Fibroblast of lung (primary cell): Measurements from ENCODE around the gene PRPF8. TPM values are rescaled to one million over a fixed set of nuclear protein-coding genes. Genes with fewer than 3 reads are reported as not detected.
"Not testable (repeated sequence)": the region's sequence is repeated elsewhere in the genome, so short reads cannot be mapped to it uniquely, and the experiment has no call there.

ENCODE experiments used
- DNase-seq, 2 donors: peaks; one replicate each; pipeline versions ENCODE4 v3.0.0 to v3.0.0-alpha.2; 2010; ENCODE audit warnings: low read depth in 2 of 2
- H2AFZ ChIP-seq: 2 replicates; pipeline ENCODE4 v1.5.1; 2012; ENCODE audit warnings: low read length, control low read depth, inconsistent platforms
- H3K27ac ChIP-seq: 2 replicates; pipeline ENCODE4 v1.5.1; 2011; ENCODE audit warnings: low read length, control low read depth; ENCODE audit not compliant: insufficient read depth
- H3K27me3 ChIP-seq: 2 replicates; pipeline ENCODE4 v1.5.1; 2011; ENCODE audit warnings: mild to moderate bottlenecking, low read length; ENCODE audit not compliant: control insufficient read depth, insufficient read depth
- H3K36me3 ChIP-seq: 2 replicates; pipeline ENCODE4 v1.5.1; 2011; ENCODE audit warnings: low read length; ENCODE audit not compliant: control insufficient read depth, insufficient read depth
- H3K4me1 ChIP-seq: 2 replicates; pipeline ENCODE4 v1.5.1; 2011; ENCODE audit warnings: low read length; ENCODE audit not compliant: control insufficient read depth, insufficient read depth; ENCODE audit errors: extremely low read depth
- H3K4me2 ChIP-seq: 2 replicates; pipeline ENCODE4 v1.5.1; 2011; ENCODE audit warnings: low read length, control low read depth; ENCODE audit not compliant: insufficient read depth; ENCODE audit errors: extremely low read depth
- H3K4me3 ChIP-seq, 4 experiments: fragments of 200-600 bp in 1 of 4; sonication (generic) in 1 of 4; replicated peaks in 1 of 4; 2 replicates each; pipeline ENCODE4 v1.5.1; 2011 to 2016; ENCODE audit warnings: low read length in 4 of 4, low read depth in 3 of 4, mild to moderate bottlenecking in 3 of 4, control low read depth in 2 of 4, inconsistent platforms in 1 of 4, mixed read lengths in 1 of 4; ENCODE audit not compliant: insufficient read depth in 1 of 4; ENCODE audit errors: control extremely low read depth in 1 of 4
- H3K79me2 ChIP-seq: 2 replicates; pipeline ENCODE4 v1.5.1; 2012; ENCODE audit warnings: mild to moderate bottlenecking, low read length, inconsistent platforms; ENCODE audit not compliant: control insufficient read depth, insufficient read depth
- H3K9ac ChIP-seq: 2 replicates; pipeline ENCODE4 v1.5.1; 2011; ENCODE audit warnings: mild to moderate bottlenecking, low read length, control low read depth; ENCODE audit not compliant: insufficient read depth
- H3K9me3 ChIP-seq: 2 replicates; pipeline ENCODE4 v1.5.1; 2012; ENCODE audit warnings: low read depth, low read length; ENCODE audit not compliant: control insufficient read depth, insufficient read depth
- H4K20me1 ChIP-seq: 2 replicates; pipeline ENCODE4 v1.5.1; 2011; ENCODE audit warnings: low read length; ENCODE audit not compliant: control insufficient read depth, insufficient read depth; ENCODE audit errors: extremely low read depth
- EZH2 ChIP-seq: IDR thresholded peaks from 2 replicates; pipeline ENCODE4 v1.5.1; 2012; ENCODE audit warnings: low read length, control low read depth, mild to moderate bottlenecking; ENCODE audit errors: missing control alignments
- polyA plus RNA-seq, 2 donors: library from polyadenylated mRNA; depleted of rRNA in 1 of 2; stranded (reverse) in 1 of 2; unstranded in 1 of 2; fragments of >200 nt; gene quantifications; 2 replicates each; pipeline ENCODE4 v1.2.1, GENCODE V29; 2011 to 2012; ENCODE audit warnings: missing spikeins in 1 of 2
- total RNA-seq: library from RNA; depleted of rRNA; stranded (reverse); fragments of >200 nt; gene quantifications from 2 replicates; pipeline ENCODE4 v1.2.1, GENCODE V29; 2014
- TF ChIP-seq, protein P1 (sequence below), 2 donors: IDR thresholded peaks in 1 of 2; conservative IDR thresholded peaks in 1 of 2; 1 replicate in 1 of 2; 2 replicates in 1 of 2; pipeline ENCODE4 v1.5.1; 2011 to 2012; ENCODE audit warnings: low read length in 2 of 2, control low read depth in 1 of 2, inconsistent platforms in 1 of 2, low read depth in 1 of 2, mild to moderate bottlenecking in 1 of 2

Gene PRPF8
- total and polyA plus RNA-seq, 2 donors (not counting 1 experiment from before 2014, with no cell fraction given) = 88.9 to 122 TPM

DNA sequence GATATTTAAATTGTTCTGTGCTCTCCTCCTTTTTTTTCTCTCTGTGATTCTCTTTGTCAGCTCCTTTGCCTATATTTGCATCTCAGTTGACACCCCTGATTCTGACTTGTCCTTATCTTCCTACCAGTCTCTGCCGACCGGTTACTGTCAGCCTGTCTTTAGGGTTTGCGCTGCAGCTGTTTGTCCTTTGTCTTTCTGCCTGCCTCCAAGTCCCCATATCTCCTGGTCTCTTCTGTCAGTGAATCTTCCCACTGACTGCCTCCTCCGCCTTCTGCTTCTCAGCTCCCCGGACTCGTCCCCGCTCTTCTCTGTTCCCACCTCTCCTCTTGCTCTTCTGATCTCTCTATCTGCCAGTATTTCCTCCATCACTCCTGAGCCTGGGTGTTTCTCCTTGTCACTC is 20.3 kb upstream of the PRPF8 start:
- H3K4me3 ChIP-seq = no peak overlapping the region
- no peaks in the 10 kb centered on the region for H3K4me1 ChIP-seq
- no peaks in the 10 kb centered on the region for H4K20me1 ChIP-seq
- H3K27ac ChIP-seq = no peak overlapping the region
- no peaks in the 10 kb centered on the region for H3K9me3 ChIP-seq
- H2AFZ ChIP-seq = no peak overlapping the region
- peaks cover 3% of the 10 kb centered on the region for H3K36me3 ChIP-seq
- no peak overlapping the region for H3K4me2 ChIP-seq
- DNase-seq = no peak
- H3K9ac ChIP-seq = no peak overlapping the region
- no peaks in the 10 kb centered on the region for H3K79me2 ChIP-seq
- H3K27me3 ChIP-seq = no peaks in the 10 kb centered on the region
- TF ChIP-seq EZH2 = no peak
- TF ChIP-seq, protein P1, sequence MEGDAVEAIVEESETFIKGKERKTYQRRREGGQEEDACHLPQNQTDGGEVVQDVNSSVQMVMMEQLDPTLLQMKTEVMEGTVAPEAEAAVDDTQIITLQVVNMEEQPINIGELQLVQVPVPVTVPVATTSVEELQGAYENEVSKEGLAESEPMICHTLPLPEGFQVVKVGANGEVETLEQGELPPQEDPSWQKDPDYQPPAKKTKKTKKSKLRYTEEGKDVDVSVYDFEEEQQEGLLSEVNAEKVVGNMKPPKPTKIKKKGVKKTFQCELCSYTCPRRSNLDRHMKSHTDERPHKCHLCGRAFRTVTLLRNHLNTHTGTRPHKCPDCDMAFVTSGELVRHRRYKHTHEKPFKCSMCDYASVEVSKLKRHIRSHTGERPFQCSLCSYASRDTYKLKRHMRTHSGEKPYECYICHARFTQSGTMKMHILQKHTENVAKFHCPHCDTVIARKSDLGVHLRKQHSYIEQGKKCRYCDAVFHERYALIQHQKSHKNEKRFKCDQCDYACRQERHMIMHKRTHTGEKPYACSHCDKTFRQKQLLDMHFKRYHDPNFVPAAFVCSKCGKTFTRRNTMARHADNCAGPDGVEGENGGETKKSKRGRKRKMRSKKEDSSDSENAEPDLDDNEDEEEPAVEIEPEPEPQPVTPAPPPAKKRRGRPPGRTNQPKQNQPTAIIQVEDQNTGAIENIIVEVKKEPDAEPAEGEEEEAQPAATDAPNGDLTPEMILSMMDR (conservative IDR thresholded peaks at IDR 0.05 in 1 of 2, IDR thresholded peaks at IDR 0.05 in 1 of 2; ENCODE audit: low read depth in 1 of 2, low read length in 2 of 2) = no peak

- DNase-seq = peak in 1 of 2 donors; percentile 44
- no peak overlapping the region for H3K27ac ChIP-seq
- TF ChIP-seq EZH2 = no peak
- TF ChIP-seq, protein P1 (conservative IDR thresholded peaks at IDR 0.05 in 1 of 2, IDR thresholded peaks at IDR 0.05 in 1 of 2; ENCODE audit: low read depth in 1 of 2, low read length in 2 of 2) = no peak
Measured at GRCh38 chr17:1703063-1703462, 18.4 kb upstream of the PRPF8 start.

GRCh38 chr17:1699891-1700290 is 15.2 kb upstream of the PRPF8 start:
- H4K20me1 ChIP-seq, H3K27ac ChIP-seq, H3K4me2 ChIP-seq, H3K79me2 ChIP-seq, H3K9me3 ChIP-seq, DNase-seq, H3K36me3 ChIP-seq, H3K4me3 ChIP-seq, H2AFZ ChIP-seq, H3K9ac ChIP-seq, H3K4me1 ChIP-seq, H3K27me3 ChIP-seq: not testable (repeated sequence)

More at GRCh38 chr17:1703063-1703462, 18.4 kb upstream of the PRPF8 start:
- Histone ChIP-seq H3K4me2 (no peak overlapping the region), H3K27me3 (no peaks in the 10 kb centered on the region), H3K4me3 (no peak overlapping the region), H3K9ac (no peak overlapping the region), H4K20me1 (no peaks in the 10 kb centered on the region), H3K9me3 (no peaks in the 10 kb centered on the region), H3K79me2 (no peaks in the 10 kb centered on the region), H3K4me1 (no peaks in the 10 kb centered on the region), H3K36me3 (peaks cover 3% of the 10 kb centered on the region), H2AFZ (no peak overlapping the region)
